Activated CD4-positive, alpha-beta T cell treated with anti-CD3 and anti-CD28 coated beads for 24 hours (primary cell): Measurements from ENCODE around the gene CYP4F3.
"Not testable (repeated sequence)": the region's sequence is repeated elsewhere in the genome, so short reads cannot be mapped to it uniquely, and the experiment has no call there.

Experiments used
- DNase-seq, 2 donors: peaks; one replicate each; pipeline ENCODE4 v3.0.0-alpha.2; 2020; ENCODE audit warnings: low read depth in 2 of 2

Gene CYP4F3

DNA sequence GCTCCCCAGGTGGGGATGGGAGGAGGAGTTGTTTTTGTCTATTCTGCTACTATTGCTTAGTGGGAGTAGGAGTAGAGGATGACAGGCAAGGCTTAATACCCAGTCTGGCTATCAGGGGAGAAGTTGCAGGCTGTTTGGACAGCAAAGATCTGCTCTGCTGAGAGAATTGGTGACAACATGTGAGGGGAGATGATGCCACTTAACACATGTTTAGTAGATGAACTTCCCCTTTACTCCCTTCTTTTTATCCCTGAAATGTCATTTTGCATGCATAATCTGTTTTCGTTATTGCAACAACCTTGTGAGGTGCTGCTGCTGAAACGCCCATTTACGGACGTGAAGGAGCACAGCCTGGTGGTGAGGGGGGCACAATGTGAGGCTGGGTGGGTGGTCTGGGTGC, 29.2 kb downstream of the CYP4F3 start:
- DNase-seq, result no peak

DNA sequence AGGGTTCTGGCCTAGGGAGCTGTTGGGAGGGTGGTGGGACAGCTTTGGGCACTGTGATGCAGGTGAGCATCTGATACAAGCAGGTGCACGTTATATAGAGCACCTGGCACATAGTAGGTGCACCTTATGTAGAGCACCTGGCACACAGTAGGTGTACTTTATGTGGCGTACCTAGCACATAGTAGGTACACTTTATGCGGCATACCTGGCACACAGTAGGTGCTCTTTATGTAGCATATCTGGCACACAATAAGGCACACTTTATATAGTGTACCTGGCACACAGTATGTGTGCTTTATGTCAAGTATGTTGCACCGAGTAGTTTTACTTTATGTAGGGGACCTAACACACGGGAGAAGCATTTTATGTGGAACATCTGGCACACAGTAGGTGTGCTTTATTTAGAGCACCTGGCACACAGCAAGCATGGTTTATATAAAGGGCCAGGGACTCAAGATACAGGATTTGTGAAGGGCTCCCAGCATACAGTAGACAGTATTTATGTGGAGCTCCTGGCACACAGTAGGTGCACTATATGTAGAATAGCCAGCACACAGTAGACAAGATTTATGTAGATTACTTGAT, 30.6 kb downstream of the CYP4F3 start:
- DNase-seq, result no peak

DNA sequence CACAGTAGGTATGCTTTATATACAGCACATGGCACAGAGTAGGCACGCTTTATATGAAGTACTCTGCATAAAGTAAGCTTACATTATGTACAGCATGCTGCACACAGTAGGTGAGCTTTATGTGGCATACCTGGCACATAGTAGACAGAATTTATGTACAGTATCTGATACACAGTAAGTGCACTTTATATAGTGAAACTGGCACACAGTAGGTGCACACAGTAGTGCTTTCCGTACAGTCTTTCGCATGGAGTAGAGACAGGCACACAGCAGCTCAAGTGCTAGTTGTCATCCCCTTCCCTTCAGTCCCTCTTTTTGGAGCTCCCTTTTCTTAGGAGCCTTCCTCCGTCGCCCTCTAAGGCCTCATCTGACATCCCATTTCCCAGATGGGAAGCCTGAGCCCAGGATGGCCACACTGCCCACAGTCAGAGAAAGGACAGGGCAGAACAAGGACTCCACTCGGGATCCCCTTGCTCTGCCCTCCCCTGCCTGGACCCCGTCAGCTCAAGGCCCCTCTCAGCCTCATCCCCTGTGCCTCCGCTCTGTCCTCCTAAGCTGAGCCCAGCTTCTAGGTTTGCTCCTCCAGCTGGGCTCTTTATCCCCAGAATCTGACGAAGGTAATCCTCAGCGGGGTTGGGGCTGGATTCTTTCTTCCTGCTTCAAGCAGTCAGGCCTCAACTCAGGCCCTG, 31.3 kb downstream of the CYP4F3 start:
- DNase-seq, result no peak

DNA sequence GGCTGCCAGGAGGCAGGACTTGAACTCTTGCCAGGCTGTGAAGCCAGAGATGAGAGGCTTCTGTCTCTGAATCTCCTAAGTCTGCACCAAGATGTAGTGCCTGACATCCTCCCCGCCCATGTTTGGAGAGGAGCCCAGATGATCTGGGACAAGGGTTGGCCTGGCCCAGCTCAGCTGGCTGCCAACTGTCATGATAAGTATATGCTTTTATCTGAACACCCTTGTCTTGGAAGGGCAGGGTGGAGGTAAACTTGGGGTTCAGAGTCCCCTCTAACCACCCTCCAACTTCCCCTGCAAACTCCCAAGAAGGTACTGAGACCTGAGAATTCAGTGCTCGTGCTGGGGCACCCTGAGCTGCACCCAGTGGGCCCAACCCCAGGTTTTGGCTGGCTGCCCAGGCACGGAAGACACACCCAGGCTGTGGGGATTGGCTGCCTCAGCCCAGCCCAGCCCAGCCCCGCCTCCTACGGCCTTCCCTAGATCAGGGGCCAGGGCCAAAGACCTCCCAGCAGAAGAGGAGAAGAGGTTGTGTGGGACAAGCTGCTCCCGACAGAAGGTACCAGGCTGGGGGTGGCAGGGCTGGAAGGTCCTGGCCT, 32.0 kb downstream of the CYP4F3 start, which contains the start of gene CYP4F12:
Gene CYP4F12 (plus strand): TSS at position 508 of the 596 bp plus-strand sequence. CDS start 443 bp downstream, outside the sequence.
- peak in 1 of 2 donors; percentile 4 for DNase-seq

DNA sequence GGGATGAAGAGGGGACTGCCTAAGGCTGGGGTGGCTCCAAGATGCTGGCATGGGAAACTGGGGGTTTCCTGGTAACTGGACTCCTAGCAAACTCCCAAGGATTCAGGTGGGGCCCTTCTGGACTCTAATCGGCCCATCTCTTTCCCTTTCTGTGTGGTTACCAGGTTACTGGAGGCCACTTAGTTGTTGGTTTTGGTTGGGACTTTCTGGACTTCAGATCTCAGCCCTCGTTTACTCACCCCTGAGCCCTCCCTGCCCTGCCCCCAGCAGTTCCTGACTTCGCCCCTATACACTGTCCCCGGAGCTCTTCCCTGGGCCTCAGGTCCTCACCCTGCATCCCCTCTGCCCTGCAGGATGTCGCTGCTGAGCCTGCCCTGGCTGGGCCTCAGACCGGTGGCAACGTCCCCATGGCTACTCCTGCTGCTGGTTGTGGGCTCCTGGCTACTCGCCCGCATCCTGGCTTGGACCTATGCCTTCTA, 32.5 kb downstream of the CYP4F3 start:
- DNase-seq, result no peak

DNA sequence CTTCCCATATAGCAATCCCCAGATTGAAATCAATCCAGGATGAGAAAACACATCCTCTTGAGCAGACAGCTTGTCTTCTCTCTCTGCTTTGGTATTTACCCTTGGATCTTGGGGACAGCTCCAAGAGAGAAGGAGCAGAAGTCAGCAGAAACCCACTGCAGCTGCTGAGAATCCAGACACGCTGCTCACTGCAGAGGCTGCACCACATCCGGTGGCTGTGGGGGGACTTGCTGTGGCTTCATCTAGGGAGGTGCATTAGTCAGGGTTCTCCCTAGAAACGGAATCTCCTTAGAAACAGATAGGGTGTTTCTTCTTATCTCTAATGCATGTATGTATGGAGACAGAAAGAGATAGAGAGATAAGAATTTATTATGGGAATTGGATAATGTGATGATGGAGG, 34.9 kb downstream of the CYP4F3 start:
- DNase-seq, result no peak

DNA sequence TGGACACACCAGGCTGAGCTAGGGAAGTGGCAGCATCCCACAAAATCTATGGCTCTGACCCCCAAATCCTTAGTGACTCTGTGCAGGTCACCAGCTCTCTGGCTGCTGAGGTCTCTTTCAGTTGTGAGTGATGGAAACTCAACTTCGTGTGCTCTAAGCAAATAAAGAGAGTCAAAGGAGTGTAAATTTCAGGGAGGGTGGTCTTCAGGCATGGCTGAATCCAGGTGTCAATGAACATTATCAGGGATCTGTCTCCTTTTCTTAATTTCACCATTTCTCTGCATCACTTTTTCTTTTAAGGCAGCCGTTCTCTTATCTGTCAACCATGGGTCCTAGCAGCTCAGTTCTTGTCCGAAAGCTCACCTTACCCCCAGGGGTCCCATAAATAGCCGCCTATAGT, 38.4 kb downstream of the CYP4F3 start:
- no peak for DNase-seq

DNA sequence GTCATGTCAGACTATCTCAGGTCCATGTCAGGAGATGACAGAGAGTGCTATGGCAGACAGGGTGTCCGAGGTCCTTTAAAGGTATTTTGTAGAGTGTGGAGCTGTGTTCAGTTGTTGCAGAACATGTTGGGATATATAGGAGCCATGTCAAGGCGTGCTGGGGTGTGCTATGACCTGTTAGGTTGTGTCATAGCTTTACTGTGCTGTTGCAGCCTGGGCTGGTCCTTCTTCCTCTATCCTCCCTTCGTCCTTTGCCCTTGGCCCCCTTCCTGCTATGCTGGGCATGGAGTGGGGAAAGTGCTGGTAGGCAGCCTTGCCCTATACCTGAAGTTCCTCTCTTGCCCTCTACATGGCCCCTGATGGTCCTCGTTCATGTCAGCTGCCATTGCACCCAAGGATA, 39.2 kb downstream of the CYP4F3 start:
- not testable (repeated sequence) for DNase-seq

DNA sequence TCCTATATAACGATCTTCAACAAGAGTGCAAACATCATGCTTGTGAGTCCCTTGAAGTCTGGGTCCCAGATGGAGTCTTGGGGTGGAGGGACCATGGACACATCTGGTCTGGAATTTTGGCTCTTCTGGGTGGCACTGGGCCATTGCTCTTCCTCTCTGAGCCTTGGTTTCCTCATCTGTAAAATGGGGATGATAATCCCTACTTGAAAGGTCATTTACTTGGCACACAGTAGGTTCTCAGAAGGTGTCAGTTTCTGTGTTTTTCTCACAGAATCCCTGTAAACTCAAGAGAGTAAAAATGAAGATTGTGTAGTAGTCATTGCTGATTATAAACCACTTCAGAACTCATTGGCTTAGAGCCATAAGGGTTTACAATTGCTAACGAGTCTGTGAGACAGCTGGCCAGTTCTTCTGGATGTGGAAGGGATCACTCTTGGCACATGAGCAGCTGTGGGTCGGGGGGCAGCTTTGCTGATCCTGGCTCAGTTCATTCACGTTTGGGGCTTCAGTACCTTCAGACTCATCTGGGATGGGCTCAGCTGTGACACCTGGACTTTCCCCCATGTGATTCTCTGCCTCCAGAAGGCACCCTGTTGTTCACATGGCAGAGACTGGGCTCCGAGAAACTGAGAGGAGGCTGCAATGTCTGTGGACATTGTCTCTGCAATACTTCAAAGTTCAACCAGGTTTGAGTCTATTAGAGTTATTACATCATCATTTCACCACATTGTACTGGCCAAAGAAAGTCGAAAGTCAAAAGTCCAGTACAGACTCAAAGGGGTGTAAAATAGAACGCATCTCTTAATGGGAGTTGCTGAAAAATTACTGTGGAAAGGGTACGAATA, 40.0 kb downstream of the CYP4F3 start:
- DNase-seq, result no peak

DNA sequence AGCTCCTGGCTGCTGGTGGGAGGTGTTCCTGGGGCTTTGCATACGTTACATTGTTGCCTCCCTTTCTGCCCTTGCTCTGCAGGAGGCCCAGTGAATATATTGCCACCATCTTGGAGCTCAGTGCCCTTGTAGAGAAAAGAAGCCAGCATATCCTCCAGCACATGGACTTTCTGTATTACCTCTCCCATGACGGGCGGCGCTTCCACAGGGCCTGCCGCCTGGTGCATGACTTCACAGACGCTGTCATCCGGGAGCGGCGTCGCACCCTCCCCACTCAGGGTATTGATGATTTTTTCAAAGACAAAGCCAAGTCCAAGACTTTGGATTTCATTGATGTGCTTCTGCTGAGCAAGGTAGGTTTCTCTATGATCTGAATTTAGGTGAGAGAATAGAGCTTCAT, 42.7 kb downstream of the CYP4F3 start:
- DNase-seq, result no peak

DNA sequence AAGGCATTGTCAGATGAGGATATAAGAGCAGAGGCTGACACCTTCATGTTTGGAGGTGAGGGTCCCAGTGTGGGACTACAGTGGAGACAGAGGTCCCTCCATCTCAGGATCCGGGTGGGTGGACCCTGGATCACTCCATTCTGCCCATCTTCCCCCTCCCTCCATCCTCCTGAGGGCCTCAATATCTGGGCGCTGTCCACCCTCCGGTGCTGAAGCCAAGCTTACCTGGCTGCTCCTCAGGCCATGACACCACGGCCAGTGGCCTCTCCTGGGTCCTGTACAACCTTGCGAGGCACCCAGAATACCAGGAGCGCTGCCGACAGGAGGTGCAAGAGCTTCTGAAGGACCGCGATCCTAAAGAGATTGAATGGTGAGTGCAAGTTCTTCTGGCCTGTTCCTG, 44.1 kb downstream of the CYP4F3 start:
- DNase-seq, result no peak

DNA sequence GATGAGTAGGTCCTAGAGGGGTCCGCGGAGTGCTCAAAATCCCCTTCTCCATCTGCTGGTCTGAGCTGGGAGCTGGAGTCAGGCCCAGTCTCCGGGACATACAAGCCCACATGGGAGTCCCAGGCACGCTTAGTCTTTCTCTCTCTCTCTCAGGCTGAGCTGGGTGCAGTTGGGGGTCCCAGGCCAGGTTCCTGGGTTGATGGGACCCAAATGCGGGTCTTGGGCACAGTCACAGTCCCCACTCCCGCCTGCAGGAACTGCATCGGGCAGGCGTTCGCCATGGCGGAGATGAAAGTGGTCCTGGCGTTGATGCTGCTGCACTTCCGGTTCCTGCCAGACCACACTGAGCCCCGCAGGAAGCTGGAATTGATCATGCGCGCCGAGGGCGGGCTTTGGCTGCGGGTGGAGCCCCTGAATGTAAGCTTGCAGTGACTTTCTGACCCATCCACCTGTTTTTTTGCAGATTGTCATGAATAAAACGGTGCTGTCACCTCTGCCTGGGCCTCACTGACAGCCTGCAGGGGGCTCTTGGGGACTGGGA, 56.0 kb downstream of the CYP4F3 start:
- DNase-seq, result no peak

DNA sequence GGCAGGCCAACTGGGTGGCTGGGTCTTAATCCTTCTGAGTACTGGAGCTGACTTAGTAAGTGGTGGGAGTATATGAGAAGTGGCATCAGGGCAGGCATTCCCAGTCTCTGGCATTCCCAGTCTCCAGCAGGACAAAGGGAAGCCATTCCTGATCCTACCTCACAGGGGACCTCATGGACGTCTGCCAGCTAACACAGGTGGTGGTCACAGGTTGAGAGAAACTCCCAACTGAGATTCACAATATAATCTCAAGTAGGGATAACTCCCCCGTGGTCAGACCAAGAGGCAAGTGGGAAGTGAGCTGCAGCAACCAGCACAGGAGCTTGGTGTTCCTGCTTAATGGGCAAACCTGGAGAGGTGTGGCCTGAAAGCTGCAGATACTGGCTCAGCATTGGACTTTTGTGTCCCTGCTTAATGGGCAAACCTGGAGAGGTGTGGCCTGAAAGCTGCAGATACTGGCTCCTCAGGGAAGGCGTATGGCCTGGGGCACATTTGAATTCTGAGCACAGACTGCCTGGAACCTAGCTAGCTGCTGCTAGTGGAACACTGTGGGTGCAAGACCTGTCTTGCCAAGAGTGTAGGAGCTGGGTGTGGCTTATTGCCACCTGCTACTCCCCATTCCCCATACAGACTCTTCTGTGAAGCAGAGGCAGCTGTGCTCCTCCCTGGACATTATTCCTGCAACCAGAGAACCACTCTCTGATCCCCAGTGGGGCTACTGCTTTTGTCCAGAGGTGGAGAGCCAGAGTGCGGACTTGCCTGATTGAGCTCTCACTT, 61.2 kb downstream of the CYP4F3 start:
- no peak for DNase-seq

DNA sequence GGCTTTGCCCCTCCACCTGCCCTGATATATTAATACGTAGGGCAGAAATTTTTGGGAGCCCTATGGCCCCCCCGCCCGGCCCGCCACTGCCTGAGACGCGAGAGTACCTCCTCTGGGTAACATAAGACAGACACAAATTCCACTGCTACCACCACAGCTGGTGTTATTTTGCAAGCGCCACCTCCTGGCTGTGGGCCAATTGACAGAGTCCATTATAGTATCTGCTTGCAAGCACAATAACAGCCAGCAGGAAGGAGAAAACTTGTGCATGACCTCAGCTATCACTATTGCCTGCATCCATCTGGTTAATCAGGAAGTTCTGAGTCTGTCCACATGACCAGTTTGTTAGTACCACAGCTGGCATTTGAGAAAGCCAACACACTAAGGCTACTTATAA, 61.8 kb downstream of the CYP4F3 start:
- DNase-seq, result no peak
